ENCODE data around the gene TGFB2.

GRCh38 chr1:218369688-218370511 lies 24.8 kb downstream of the TGFB2 start:
- TF ChIP-seq RAD21 (IDR thresholded peaks at IDR 0.05; ENCODE audit: low read depth) (no peak), EP300 (IDR thresholded peaks at IDR 0.05; ENCODE audit: borderline replicate concordance) (no peak), FOXM1 (IDR thresholded peaks at IDR 0.05; ENCODE audit: borderline replicate concordance, low read depth) (no peak), TEAD4 (IDR thresholded peaks at IDR 0.05) (no peak), TCF12 (IDR thresholded peaks at IDR 0.05; ENCODE audit: low read depth) (no peak), EGR1 (IDR thresholded peaks at IDR 0.05) (no peak), NFIC (IDR thresholded peaks at IDR 0.05) (no peak), CREB1 (IDR thresholded peaks at IDR 0.05; ENCODE audit: low read depth) (no peak), YY1 (IDR thresholded peaks at IDR 0.05; ENCODE audit: low read depth) (no peak), CEBPB (IDR thresholded peaks at IDR 0.05) (no peak), ZBTB7A (IDR thresholded peaks at IDR 0.05; ENCODE audit: low read depth) (no peak), TAF1 (IDR thresholded peaks at IDR 0.05; ENCODE audit: low read depth) (no peak)
- TF ChIP-seq, protein P1, sequence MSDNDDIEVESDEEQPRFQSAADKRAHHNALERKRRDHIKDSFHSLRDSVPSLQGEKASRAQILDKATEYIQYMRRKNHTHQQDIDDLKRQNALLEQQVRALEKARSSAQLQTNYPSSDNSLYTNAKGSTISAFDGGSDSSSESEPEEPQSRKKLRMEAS (IDR thresholded peaks at IDR 0.05), result no peak
- TF ChIP-seq, protein P2, sequence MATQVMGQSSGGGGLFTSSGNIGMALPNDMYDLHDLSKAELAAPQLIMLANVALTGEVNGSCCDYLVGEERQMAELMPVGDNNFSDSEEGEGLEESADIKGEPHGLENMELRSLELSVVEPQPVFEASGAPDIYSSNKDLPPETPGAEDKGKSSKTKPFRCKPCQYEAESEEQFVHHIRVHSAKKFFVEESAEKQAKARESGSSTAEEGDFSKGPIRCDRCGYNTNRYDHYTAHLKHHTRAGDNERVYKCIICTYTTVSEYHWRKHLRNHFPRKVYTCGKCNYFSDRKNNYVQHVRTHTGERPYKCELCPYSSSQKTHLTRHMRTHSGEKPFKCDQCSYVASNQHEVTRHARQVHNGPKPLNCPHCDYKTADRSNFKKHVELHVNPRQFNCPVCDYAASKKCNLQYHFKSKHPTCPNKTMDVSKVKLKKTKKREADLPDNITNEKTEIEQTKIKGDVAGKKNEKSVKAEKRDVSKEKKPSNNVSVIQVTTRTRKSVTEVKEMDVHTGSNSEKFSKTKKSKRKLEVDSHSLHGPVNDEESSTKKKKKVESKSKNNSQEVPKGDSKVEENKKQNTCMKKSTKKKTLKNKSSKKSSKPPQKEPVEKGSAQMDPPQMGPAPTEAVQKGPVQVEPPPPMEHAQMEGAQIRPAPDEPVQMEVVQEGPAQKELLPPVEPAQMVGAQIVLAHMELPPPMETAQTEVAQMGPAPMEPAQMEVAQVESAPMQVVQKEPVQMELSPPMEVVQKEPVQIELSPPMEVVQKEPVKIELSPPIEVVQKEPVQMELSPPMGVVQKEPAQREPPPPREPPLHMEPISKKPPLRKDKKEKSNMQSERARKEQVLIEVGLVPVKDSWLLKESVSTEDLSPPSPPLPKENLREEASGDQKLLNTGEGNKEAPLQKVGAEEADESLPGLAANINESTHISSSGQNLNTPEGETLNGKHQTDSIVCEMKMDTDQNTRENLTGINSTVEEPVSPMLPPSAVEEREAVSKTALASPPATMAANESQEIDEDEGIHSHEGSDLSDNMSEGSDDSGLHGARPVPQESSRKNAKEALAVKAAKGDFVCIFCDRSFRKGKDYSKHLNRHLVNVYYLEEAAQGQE (IDR thresholded peaks at IDR 0.05; ENCODE audit: low read depth), result peak; percentile 20; the same call in 1 of the 2 replicates

Measured in Ishikawa (cell line).